ENCODE data around the gene C9orf85. TPM values are rescaled to one million over a fixed set of nuclear protein-coding genes. Genes with fewer than 3 reads are reported as not detected.
"Not testable (repeated sequence)": the region's sequence is repeated elsewhere in the genome, so short reads cannot be mapped to it uniquely, and the experiment has no call there.

C9orf85 gene
- total and polyA plus RNA-seq, 7 donors: 5.5 to 13.7 (median 8.5) TPM

DNA sequence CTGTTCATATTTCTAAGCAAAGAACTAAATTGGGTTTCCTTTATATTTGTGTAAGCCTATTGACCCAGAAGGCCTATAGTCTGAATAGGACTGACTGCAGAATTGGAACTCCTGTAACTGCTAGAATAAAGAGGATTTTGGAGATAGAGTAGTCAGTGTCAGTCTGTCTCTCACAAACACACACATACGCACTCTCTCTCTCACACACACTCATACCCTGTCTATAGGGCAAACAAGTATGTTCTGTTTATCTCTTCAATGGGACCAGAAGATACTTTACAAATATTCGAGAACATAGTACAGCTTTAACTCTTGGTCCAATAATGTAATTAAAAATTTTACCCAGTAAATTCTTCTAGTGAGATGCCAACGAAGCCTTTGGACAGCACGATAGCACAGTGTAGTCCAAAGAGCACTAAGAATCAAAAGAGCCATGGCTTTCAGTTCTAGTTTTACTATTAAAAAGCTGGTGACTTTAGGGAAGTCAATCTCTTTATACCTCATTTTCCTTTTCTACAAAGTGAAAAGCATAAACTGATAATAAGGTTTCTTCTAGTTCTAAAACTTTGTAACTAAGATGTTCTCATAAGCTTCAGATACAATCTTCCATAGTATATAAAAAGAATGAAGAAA is 19.8 kb upstream of the C9orf85 start:
- Histone ChIP-seq H3K4me1 (peaks cover 49% of the 10 kb centered on the region), H3K27me3 (ENCODE audit: insufficient read depth in 3 of 3, low read length in 2 of 3) (no peaks in the 10 kb centered on the region), H3K27ac (no peak overlapping the region), H3K4me3 (no peak overlapping the region), H3K9me3 (no peaks in the 10 kb centered on the region), H3K36me3 (ENCODE audit: insufficient read depth in 1 of 2, low read depth in 1 of 2) (no peaks in the 10 kb centered on the region)
- WGBS, 3 donors: 64 to 74% (median 71%) methylated on average over 4 of the region's 4 CpGs
- ATAC-seq: no peak
- DNase-seq: no peak
- intact Hi-C loops (cut with DNase I): no loop called here
- TF ChIP-seq, protein P1, sequence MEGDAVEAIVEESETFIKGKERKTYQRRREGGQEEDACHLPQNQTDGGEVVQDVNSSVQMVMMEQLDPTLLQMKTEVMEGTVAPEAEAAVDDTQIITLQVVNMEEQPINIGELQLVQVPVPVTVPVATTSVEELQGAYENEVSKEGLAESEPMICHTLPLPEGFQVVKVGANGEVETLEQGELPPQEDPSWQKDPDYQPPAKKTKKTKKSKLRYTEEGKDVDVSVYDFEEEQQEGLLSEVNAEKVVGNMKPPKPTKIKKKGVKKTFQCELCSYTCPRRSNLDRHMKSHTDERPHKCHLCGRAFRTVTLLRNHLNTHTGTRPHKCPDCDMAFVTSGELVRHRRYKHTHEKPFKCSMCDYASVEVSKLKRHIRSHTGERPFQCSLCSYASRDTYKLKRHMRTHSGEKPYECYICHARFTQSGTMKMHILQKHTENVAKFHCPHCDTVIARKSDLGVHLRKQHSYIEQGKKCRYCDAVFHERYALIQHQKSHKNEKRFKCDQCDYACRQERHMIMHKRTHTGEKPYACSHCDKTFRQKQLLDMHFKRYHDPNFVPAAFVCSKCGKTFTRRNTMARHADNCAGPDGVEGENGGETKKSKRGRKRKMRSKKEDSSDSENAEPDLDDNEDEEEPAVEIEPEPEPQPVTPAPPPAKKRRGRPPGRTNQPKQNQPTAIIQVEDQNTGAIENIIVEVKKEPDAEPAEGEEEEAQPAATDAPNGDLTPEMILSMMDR (IDR thresholded peaks at IDR 0.05): no peak

- Histone ChIP-seq H3K4me3 (no peak overlapping the region), H3K9me3 (no peaks in the 10 kb centered on the region), H3K36me3 (ENCODE audit: insufficient read depth in 1 of 2, low read depth in 1 of 2) (no peaks in the 10 kb centered on the region), H3K27me3 (ENCODE audit: insufficient read depth in 3 of 3, low read length in 2 of 3) (no peaks in the 10 kb centered on the region), H3K4me1 (peaks cover 65% of the 10 kb centered on the region), H3K27ac (no peak overlapping the region)
- TF ChIP-seq, protein P1 (IDR thresholded peaks at IDR 0.05): no peak
- ATAC-seq: no peak
- intact Hi-C loops (cut with DNase I): no loop called here
- DNase-seq: no peak
Observed at GRCh38 chr9:71895117-71895516, 16.3 kb upstream of the C9orf85 start.

GRCh38 chr9:71895955-71896354 is 15.5 kb upstream of the C9orf85 start:
- no peaks in the 10 kb centered on the region for H3K27me3 ChIP-seq (ENCODE audit: insufficient read depth in 3 of 3, low read length in 2 of 3)
- no peaks in the 10 kb centered on the region for H3K9me3 ChIP-seq
- no peaks in the 10 kb centered on the region for H3K36me3 ChIP-seq (ENCODE audit: insufficient read depth in 1 of 2, low read depth in 1 of 2)
- ATAC-seq (no peak), DNase-seq (no peak)
- intact Hi-C loops (cut with DNase I): no loop called here
- peaks cover 59% of the 10 kb centered on the region for H3K4me1 ChIP-seq
- H3K27ac ChIP-seq: no peak overlapping the region
- no peak overlapping the region for H3K4me3 ChIP-seq
- TF ChIP-seq, protein P1 (IDR thresholded peaks at IDR 0.05): no peak

DNA sequence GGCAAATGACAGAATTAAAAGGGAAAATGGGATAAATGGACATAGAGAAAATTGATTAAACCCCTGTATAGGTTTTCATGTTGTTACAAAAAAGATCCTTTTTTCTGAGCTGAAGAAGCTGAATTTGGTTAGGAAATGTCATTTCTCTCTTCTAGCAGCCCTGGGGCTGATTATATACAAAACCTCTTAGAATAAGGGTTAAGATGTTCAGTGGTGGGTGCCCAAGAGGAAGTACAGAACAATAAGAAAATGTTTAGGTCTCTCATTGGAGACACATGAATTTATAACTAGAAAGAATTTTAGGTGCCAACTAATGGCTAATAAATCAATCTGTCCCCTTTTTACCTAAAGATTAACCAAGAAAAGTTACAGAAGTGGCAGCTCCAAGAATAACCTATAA is 14.7 kb upstream of the C9orf85 start:
- ATAC-seq: no peak
- Histone ChIP-seq H3K9me3 (no peaks in the 10 kb centered on the region), H3K4me3 (no peak overlapping the region), H3K27ac (no peak overlapping the region), H3K4me1 (peaks cover 56% of the 10 kb centered on the region), H3K27me3 (ENCODE audit: insufficient read depth in 3 of 3, low read length in 2 of 3) (no peaks in the 10 kb centered on the region), H3K36me3 (ENCODE audit: insufficient read depth in 1 of 2, low read depth in 1 of 2) (no peaks in the 10 kb centered on the region)
- no peak for DNase-seq
- TF ChIP-seq, protein P1 (IDR thresholded peaks at IDR 0.05): no peak
- intact Hi-C loops (cut with DNase I): no loop called here

DNA sequence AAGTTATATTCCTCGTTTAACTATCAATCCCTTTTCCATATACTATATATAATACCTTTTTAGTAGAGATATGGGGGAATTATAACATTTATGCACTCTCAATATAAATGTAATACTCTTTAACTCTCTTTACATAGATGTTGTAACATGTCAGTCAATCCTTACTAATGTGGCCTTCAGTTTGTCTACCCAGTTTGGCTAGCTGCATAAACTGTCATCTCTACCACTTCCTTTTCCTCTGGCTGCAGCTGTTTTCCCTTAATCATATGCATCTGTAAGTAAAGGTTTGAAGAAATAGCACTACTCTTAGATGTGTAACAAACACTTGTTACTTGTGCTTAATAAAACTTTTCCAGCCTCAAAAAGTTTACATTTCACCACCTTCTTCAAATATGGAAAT is 13.9 kb upstream of the C9orf85 start:
- Histone ChIP-seq H3K4me3 (no peak overlapping the region), H3K4me1 (peaks cover 62% of the 10 kb centered on the region), H3K9me3 (no peaks in the 10 kb centered on the region), H3K27ac (no peak overlapping the region), H3K27me3 (ENCODE audit: insufficient read depth in 3 of 3, low read length in 2 of 3) (no peaks in the 10 kb centered on the region), H3K36me3 (ENCODE audit: insufficient read depth in 1 of 2, low read depth in 1 of 2) (no peaks in the 10 kb centered on the region)
- DNase-seq (no peak), ATAC-seq (no peak)
- WGBS, 3 donors: 59 to 78% (median 77%) methylated on average over 1 of the region's 1 CpG
- TF ChIP-seq, protein P1 (IDR thresholded peaks at IDR 0.05): no peak
- intact Hi-C loops (cut with DNase I): no loop called here

- 87 to 96% (median 92%) methylated on average over 6 of the region's 6 CpGs for WGBS, 3 donors
- ATAC-seq: not testable (repeated sequence)
- H3K4me1 ChIP-seq: peaks cover 73% of the 10 kb centered on the region
Observed at GRCh38 chr9:71898756-71899155, 12.7 kb upstream of the C9orf85 start.

More at GRCh38 chr9:71898756-71899155, 12.7 kb upstream of the C9orf85 start:
- H3K27me3 ChIP-seq (ENCODE audit: insufficient read depth in 3 of 3, low read length in 2 of 3); H3K36me3 ChIP-seq (ENCODE audit: insufficient read depth in 1 of 2, low read depth in 1 of 2); H3K9me3 ChIP-seq; H3K27ac ChIP-seq; H3K4me3 ChIP-seq; DNase-seq: not testable (repeated sequence)
- intact Hi-C loops (cut with DNase I): loop anchor here in 1 of 2 donors (2.0 kb wide), 1 partner anchor 24 kb away; no protein-coding TSS in a partner anchor

Data from psoas muscle (tissue), 8 donors.